Endothelial cell of umbilical vein (primary cell): ENCODE measurements around the gene LMO7. TPM values are rescaled to one million over a fixed set of nuclear protein-coding genes. Genes with fewer than 3 reads are reported as not detected.

Experiments
- BruUV-seq: library from RNA; stranded (reverse); fragments of 400-500 nt; replicated peaks from 2 replicates; lab custom pipeline; 2021; lab: Mats Ljungman, UMichigan
- CTCF ChIA-PET: fragments of 300-600, 350-600 bp; sonication (Branson Sonifier 250); formaldehyde crosslinking; loops from one replicate; lab custom pipeline; 2021; ENCODE audit warnings: antibody characterized with exemption, inconsistent platforms; lab: Charles Lee
- POLR2A ChIA-PET: fragments of 300-600, 350-600 bp; sonication (Branson Sonifier 250); formaldehyde crosslinking; loops from one replicate; lab custom pipeline; 2021; ENCODE audit warnings: antibody characterized with exemption, inconsistent platforms; lab: Charles Lee
- DNase-seq: peaks from one replicate; pipeline ENCODE4 v3.0.0-alpha.2; 2011; ENCODE audit warnings: low read depth, low spot score
- FAIRE-seq: peaks from 2 replicates; lab custom pipeline; 2011; peaks lifted over from hg19 to GRCh38; lab: Jason Lieb, UNC
- H2AFZ ChIP-seq: 2 replicates; pipeline ENCODE4 v1.6.0; 2012; ENCODE audit warnings: low read depth, low read length, control low read depth, inconsistent platforms
- H3K27ac ChIP-seq: 2 replicates; pipeline ENCODE4 v1.5.1; 2011; ENCODE audit warnings: low read depth, mild to moderate bottlenecking, control low read depth, low read length, moderate library complexity; ENCODE audit not compliant: insufficient read depth
- H3K27me3 ChIP-seq, 2 experiments: 2 replicates each; pipeline versions ENCODE4 v1.6.0 to v1.6.1; 2011; ENCODE audit warnings: low read length in 2 of 2, mixed read lengths in 1 of 2; ENCODE audit not compliant: control insufficient read depth in 2 of 2, insufficient read depth in 2 of 2
- H3K36me3 ChIP-seq, 2 experiments: 2 replicates in 1 of 2; 3 replicates in 1 of 2; pipeline ENCODE4 v1.5.1; 2011; ENCODE audit warnings: low read length in 2 of 2, mild to moderate bottlenecking in 1 of 2, moderate library complexity in 1 of 2; ENCODE audit not compliant: control insufficient read depth in 2 of 2, insufficient read depth in 2 of 2; ENCODE audit errors: extremely low read depth in 1 of 2
- H3K4me1 ChIP-seq: 3 replicates; pipeline ENCODE4 v1.5.1; 2011; ENCODE audit warnings: mild to moderate bottlenecking, low read length; ENCODE audit not compliant: control insufficient read depth, insufficient read depth; ENCODE audit errors: extremely low read depth
- H3K4me2 ChIP-seq: 2 replicates; pipeline ENCODE4 v1.6.1; 2011; ENCODE audit warnings: low read length, control low read depth, mixed read lengths; ENCODE audit not compliant: insufficient read depth
- H3K4me3 ChIP-seq, 3 experiments: fragments of 200-600 bp in 1 of 3; sonication (generic), shearing (Covaris generic) in 1 of 3; replicated peaks in 1 of 3; 2 replicates each; pipeline ENCODE4 v1.5.1; 2011 to 2016; ENCODE audit warnings: control low read depth in 3 of 3, low read length in 3 of 3, mild to moderate bottlenecking in 2 of 3, inconsistent platforms in 1 of 3, low read depth in 1 of 3, moderate library complexity in 1 of 3; ENCODE audit not compliant: insufficient read depth in 1 of 3
- H3K79me2 ChIP-seq: 2 replicates; pipeline ENCODE4 v1.6.0; 2012; ENCODE audit warnings: low read length, inconsistent platforms; ENCODE audit not compliant: control insufficient read depth, insufficient read depth
- H3K9ac ChIP-seq: replicated peaks from 2 replicates; pipeline ENCODE3; 2011; ENCODE audit warnings: low read length, control low read depth; ENCODE audit not compliant: insufficient read depth; ENCODE audit errors: extremely low read depth
- H3K9me1 ChIP-seq: replicated peaks from 3 replicates; pipeline ENCODE4 v1.6.0; 2011; ENCODE audit warnings: mild to moderate bottlenecking, low read length; ENCODE audit not compliant: control insufficient read depth, insufficient read depth; ENCODE audit errors: extremely low read depth
- H3K9me3 ChIP-seq: replicated peaks from 2 replicates; pipeline ENCODE4 v1.5.1; 2012; ENCODE audit warnings: low read length, inconsistent platforms; ENCODE audit not compliant: control insufficient read depth, insufficient read depth
- H4K20me1 ChIP-seq: replicated peaks from 2 replicates; pipeline ENCODE3; 2011; ENCODE audit warnings: mild to moderate bottlenecking, low read length; ENCODE audit not compliant: control insufficient read depth, insufficient read depth; ENCODE audit errors: extremely low read depth
- CTCF ChIP-seq, 2 donors: IDR thresholded peaks; 1 replicate in 1 of 2; 2 replicates in 1 of 2; pipeline ENCODE4 v1.5.1; 2011; ENCODE audit warnings: low read length in 2 of 2, mild to moderate bottlenecking in 2 of 2, moderate library complexity in 2 of 2, control low read depth in 1 of 2, inconsistent platforms in 1 of 2, low read depth in 1 of 2; ENCODE audit not compliant: insufficient read depth in 1 of 2; ENCODE audit errors: extremely low read depth in 1 of 2
- EZH2 ChIP-seq: IDR thresholded peaks from 2 replicates; pipeline ENCODE4 v1.6.1; 2012; ENCODE audit warnings: borderline replicate concordance, low read depth, mild to moderate bottlenecking, moderate library complexity, low read length, inconsistent platforms; ENCODE audit not compliant: severe bottlenecking
- FOS ChIP-seq: IDR thresholded peaks from 2 replicates; pipeline ENCODE4 v1.6.1; 2011; ENCODE audit warnings: mild to moderate bottlenecking, low read length, moderate library complexity, borderline replicate concordance; ENCODE audit not compliant: insufficient read depth
- GATA2 ChIP-seq: IDR thresholded peaks from 2 replicates; pipeline ENCODE4 v1.7.0; 2011; ENCODE audit warnings: low read depth, mild to moderate bottlenecking, moderate library complexity, mixed read lengths, low read length; ENCODE audit not compliant: insufficient read length, insufficient read depth
- JUN ChIP-seq: IDR thresholded peaks from 2 replicates; pipeline ENCODE4 v1.6.1; 2011; ENCODE audit warnings: borderline replicate concordance, low read depth; ENCODE audit not compliant: insufficient read length, insufficient read depth
- MAX ChIP-seq: IDR thresholded peaks from 2 replicates; pipeline ENCODE4 v1.6.1; 2011; ENCODE audit not compliant: insufficient read depth, insufficient read length
- MYC ChIP-seq: IDR thresholded peaks from one replicate; pipeline ENCODE4 v1.6.1; 2011; ENCODE audit warnings: mild to moderate bottlenecking, low read depth, low read length
- POLR2AphosphoS5 ChIP-seq: IDR thresholded peaks from 2 replicates; pipeline ENCODE4 v1.6.1; 2012; ENCODE audit warnings: low read depth, mild to moderate bottlenecking, control low read depth, low read length, moderate library complexity; ENCODE audit not compliant: insufficient read depth
- dilution Hi-C: fragments of 300-500 bp; cut with MboI; formaldehyde crosslinking; loops from one replicate; pipeline ENCODE4 v1.15.0; 2019; ENCODE audit warnings: low sequenced_read_pairs; ENCODE audit not compliant: extremely low pct_ligation_motif_present
- intact Hi-C: fragments of 100-400 bp; cut with micrococcal nuclease; formaldehyde crosslinking; loops from one replicate; pipeline ENCODE4 v1.10.0; 2022
- polyA plus RNA-seq, 4 experiments: library from polyadenylated mRNA; depleted of rRNA in 3 of 4; stranded (reverse) in 3 of 4; unstranded in 1 of 4; fragments of >200 nt; gene quantifications; 2 replicates each; pipeline versions ENCODE4 v1.2.1 to v1.2.3, GENCODE V29; 2011 to 2012; ENCODE audit warnings: missing spikeins in 1 of 4
- total RNA-seq: library from RNA; stranded (reverse); gene quantifications from 2 replicates; pipeline ENCODE4 v1.2.3, GENCODE V29; 2021

Gene LMO7
- total and polyA plus RNA-seq, 2 donors (not counting 3 experiments of a cell fraction or from before 2014, with no cell fraction given), result 10.5 to 21.1 TPM

- no TSS peak for BruUV-seq
- POLR2A ChIA-PET, result no interaction called here
- Histone ChIP-seq H3K4me3 (no peak overlapping the region), H3K9me1 (no peaks in the 10 kb centered on the region), H3K4me2 (no peak overlapping the region), H4K20me1 (no peaks in the 10 kb centered on the region), H3K4me1 (no peaks in the 10 kb centered on the region), H3K36me3 (peaks cover 0 to 2% of the 10 kb centered on the region in 2 experiments), H3K27me3 (no peaks in the 10 kb centered on the region), H3K9me3 (no peaks in the 10 kb centered on the region), H3K9ac (no peak overlapping the region), H2AFZ (no peak overlapping the region), H3K79me2 (no peaks in the 10 kb centered on the region), H3K27ac (no peak overlapping the region)
- TF ChIP-seq GATA2 (no peak), CTCF (IDR thresholded peaks at IDR 0.05; ENCODE audit: extremely low read depth in 1 of 2, insufficient read depth in 1 of 2, low read depth in 1 of 2, low read length in 2 of 2) (no peak), MAX (no peak), EZH2 (no peak), POLR2AphosphoS5 (no peak), JUN (no peak), FOS (no peak), MYC (no peak)
- no peak for FAIRE-seq
- intact Hi-C loops (no loop called here), dilution Hi-C loops (no loop called here)
- no peak for DNase-seq
- CTCF ChIA-PET, result no interaction called here
Observed at GRCh38 chr13:75600371-75600770, 35.8 kb upstream of the LMO7 start.
